ENCODE measurements around the gene ADAMTS2.

DNA sequence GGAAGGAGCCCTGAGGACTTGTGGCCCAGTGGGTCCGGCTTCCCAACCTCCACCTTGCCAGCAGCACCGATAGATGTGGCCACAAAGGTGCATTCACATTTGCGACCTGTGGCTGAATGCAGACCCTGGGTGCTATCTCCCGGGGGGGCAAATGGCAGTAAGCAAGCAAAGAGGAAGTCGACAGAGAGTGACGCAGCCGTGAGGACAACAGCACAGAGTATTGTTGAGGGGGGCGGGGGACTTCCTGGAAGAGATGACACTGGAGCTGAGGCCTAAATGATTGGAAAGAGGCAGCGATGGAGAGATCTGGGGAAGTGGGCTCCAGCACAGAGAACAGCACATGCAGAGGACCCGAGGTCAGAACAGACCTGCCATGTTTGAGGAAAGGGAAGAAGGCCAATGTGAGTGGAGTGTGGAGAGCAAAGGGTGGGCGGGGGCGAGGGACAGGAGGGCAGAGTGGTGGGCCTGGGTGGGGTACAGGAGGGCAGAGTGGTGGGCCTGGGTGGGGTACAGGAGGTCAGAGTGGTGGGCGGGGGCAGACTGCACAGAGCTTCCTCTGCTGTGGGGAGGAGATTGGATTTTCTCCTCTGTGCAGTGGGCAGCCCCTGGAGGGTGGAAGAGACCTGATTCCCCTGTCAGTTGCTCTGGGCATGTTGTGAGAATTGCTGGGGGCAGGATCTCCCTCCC lies 42.6 kb downstream of the ADAMTS2 start:
- TF ChIP-seq POLR2AphosphoS5 (IDR thresholded peaks at IDR 0.05; ENCODE audit: borderline replicate concordance, low read depth, low read length) = no peak
- no peak for TF ChIP-seq EZH2 (IDR thresholded peaks at IDR 0.05)
